Natural killer cell (primary cell): ENCODE results near the gene ZXDC. TPM values are rescaled to one million over a fixed set of nuclear protein-coding genes. Genes with fewer than 3 reads are reported as not detected.
A peak's percentile ranks its signal among the peaks of the same experiment; 100 is the strongest.

Source experiments
- ATAC-seq, 3 donors: fragments of 150-1000 bp in 2 of 3; fragments of 200-7000 bp in 1 of 3; cut with Tn5 transposase; 1 replicate in 1 of 3; 2 replicates in 2 of 3; pipeline ENCODE4 v1.10.0; 2021; ENCODE audit warnings: mild to moderate bottlenecking in 2 of 3, moderate library complexity in 2 of 3
- DNase-seq, 2 donors: peaks; one replicate each; pipeline versions ENCODE4 v3.0.0 to v3.0.0-alpha.2; 2013 to 2021; ENCODE audit warnings: mixed read lengths in 1 of 2
- H3K27ac ChIP-seq: one replicate; pipeline ENCODE4 v1.5.1; 2013; ENCODE audit warnings: mild to moderate bottlenecking, low read length
- H3K27me3 ChIP-seq: one replicate; pipeline ENCODE4 v1.6.1; 2013; ENCODE audit warnings: low read length; ENCODE audit not compliant: control insufficient read depth, insufficient read depth
- H3K36me3 ChIP-seq: one replicate; pipeline ENCODE4 v1.6.1; 2013; ENCODE audit warnings: low read length; ENCODE audit not compliant: control insufficient read depth, insufficient read depth
- H3K4me1 ChIP-seq: one replicate; pipeline ENCODE4 v1.6.1; 2013; ENCODE audit warnings: low read length; ENCODE audit not compliant: control insufficient read depth, insufficient read depth
- H3K4me3 ChIP-seq: one replicate; pipeline ENCODE4 v1.5.1; 2013; ENCODE audit warnings: low read length
- H3K9me3 ChIP-seq: one replicate; pipeline ENCODE4 v1.6.1; 2013; ENCODE audit warnings: low read length; ENCODE audit not compliant: control insufficient read depth, insufficient read depth
- H3K27ac Mint-ChIP-seq, 2 donors: one replicate each; pipeline ENCODE4 v1.8.0; 2022; ENCODE audit warnings: mild to moderate bottlenecking in 2 of 2, mixed read lengths in 2 of 2, moderate library complexity in 1 of 2
- H3K27me3 Mint-ChIP-seq, 2 donors: one replicate each; pipeline ENCODE4 v1.8.0; 2022; ENCODE audit warnings: low read depth in 2 of 2, mixed read lengths in 2 of 2
- H3K36me3 Mint-ChIP-seq: one replicate; pipeline ENCODE4 v1.8.0; 2022; ENCODE audit warnings: mixed read lengths
- H3K4me1 Mint-ChIP-seq, 2 donors: one replicate each; pipeline ENCODE4 v1.8.0; 2022; ENCODE audit warnings: mixed read lengths in 2 of 2
- H3K4me3 Mint-ChIP-seq: one replicate; pipeline ENCODE4 v1.8.0; 2022; ENCODE audit warnings: mild to moderate bottlenecking, moderate library complexity, mixed read lengths
- H3K9me3 Mint-ChIP-seq, 2 donors: one replicate each; pipeline ENCODE4 v1.8.0; 2022; ENCODE audit warnings: mixed read lengths in 2 of 2
- WGBS: methylation state at CpG from one replicate; pipeline ENCODE4 v1.1.7; 2013; ENCODE audit warnings: missing lambda C conversion rate; ENCODE audit not compliant: insufficient coverage; 5-methylcytosine and 5-hydroxymethylcytosine counted together
- intact Hi-C: fragments of 100-400 bp; cut with micrococcal nuclease; formaldehyde crosslinking; loops from one replicate; pipeline ENCODE4 v1.14.2; 2022
- total RNA-seq, 4 donors: library from RNA; stranded (reverse); fragments of 120-200 nt in 1 of 4; gene quantifications; one replicate each; pipeline versions ENCODE4 v1.2.3 to v1.2.4, GENCODE V29; 2013 to 2022
- TF ChIP-seq, protein P1 (sequence below): fragments of 200-600 bp; IDR thresholded peaks from one replicate; pipeline ENCODE4 v1.8.0; 2022; ENCODE audit warnings: antibody characterized with exemption

Gene ZXDC
- total RNA-seq, 3 donors from 2014 or later (not counting 1 experiment from before 2014, with no cell fraction given) = 56.1 to 70.2 (median 68.4) TPM

DNA sequence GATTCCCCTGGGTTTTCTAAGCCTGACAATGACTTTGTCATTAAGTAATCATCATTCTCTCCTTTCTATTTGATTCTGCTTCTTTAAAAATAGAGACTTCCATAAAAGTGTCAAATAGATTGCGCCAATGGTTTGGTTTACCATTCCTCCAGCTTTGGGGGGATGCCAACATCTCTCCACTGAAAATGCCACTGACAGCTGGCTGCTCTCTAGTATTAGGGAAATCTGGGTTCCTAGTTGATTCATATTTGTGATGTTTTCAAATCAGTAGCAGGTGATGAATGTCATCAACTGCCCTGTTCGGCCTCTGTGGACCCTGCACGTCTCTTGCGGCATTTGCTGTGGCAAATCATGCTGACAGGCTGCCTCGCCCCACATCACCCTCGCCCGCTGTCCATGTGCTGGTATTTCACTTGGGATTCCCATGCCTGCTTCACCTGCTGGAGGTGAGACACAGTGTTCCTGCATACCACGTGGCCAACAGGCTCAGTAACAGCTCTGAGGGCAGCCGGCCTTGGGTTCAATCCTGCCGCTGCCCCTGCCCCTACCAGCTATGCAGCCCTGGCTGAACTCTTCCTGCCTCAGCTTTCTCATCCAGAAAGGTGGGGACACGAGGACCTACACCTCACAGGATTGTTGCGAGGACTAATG lies 28.1 kb downstream of the ZXDC start:
- no peaks in the 10 kb centered on the region for H3K27me3 Mint-ChIP-seq
- no peak overlapping the region for H3K27ac ChIP-seq
- DNase-seq = no peak
- intact Hi-C loops = no loop called here
- WGBS = 85% methylated on average over 12 of the region's 12 CpGs
- H3K9me3 ChIP-seq = no peaks in the 10 kb centered on the region
- TF ChIP-seq, protein P1, sequence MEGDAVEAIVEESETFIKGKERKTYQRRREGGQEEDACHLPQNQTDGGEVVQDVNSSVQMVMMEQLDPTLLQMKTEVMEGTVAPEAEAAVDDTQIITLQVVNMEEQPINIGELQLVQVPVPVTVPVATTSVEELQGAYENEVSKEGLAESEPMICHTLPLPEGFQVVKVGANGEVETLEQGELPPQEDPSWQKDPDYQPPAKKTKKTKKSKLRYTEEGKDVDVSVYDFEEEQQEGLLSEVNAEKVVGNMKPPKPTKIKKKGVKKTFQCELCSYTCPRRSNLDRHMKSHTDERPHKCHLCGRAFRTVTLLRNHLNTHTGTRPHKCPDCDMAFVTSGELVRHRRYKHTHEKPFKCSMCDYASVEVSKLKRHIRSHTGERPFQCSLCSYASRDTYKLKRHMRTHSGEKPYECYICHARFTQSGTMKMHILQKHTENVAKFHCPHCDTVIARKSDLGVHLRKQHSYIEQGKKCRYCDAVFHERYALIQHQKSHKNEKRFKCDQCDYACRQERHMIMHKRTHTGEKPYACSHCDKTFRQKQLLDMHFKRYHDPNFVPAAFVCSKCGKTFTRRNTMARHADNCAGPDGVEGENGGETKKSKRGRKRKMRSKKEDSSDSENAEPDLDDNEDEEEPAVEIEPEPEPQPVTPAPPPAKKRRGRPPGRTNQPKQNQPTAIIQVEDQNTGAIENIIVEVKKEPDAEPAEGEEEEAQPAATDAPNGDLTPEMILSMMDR = no peak
- no peaks in the 10 kb centered on the region for H3K27me3 ChIP-seq
- no peaks in the 10 kb centered on the region for H3K36me3 Mint-ChIP-seq
- no peak overlapping the region for H3K4me3 Mint-ChIP-seq
- no peaks in the 10 kb centered on the region for H3K4me1 ChIP-seq
- H3K4me1 Mint-ChIP-seq = peaks cover 7 to 22% of the 10 kb centered on the region in 2 donors
- H3K9me3 Mint-ChIP-seq = no peaks in the 10 kb centered on the region
- H3K27ac Mint-ChIP-seq = peak overlapping the region in 1 of 2 donors; percentile 18
- H3K36me3 ChIP-seq = peaks cover 33% of the 10 kb centered on the region
- ATAC-seq = no peak
- no peak overlapping the region for H3K4me3 ChIP-seq

DNA sequence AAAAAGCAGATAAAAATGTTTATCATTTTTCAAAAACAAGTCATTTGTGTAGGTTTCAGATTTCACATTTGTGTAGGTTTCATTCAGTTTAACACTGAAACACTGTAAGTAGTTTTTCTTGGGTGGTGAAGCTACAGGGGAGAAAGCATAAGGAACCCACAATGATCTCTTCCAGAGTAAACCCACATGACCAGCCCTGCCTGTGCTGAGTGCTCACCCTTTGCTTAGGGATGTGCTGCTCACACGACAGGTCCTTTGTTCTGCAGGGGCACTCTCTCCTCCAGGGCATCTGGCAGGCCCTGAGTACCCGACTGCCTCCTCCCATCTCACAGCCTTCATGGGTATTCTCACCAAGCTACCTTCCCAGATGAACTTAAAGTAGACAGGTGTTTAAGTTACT lies 28.9 kb downstream of the ZXDC start:
- TF ChIP-seq, protein P1 = no peak
- DNase-seq (no peak), ATAC-seq (no peak)
- Histone ChIP-seq H3K4me3 (no peak overlapping the region), H3K4me1 (no peaks in the 10 kb centered on the region), H3K9me3 (no peaks in the 10 kb centered on the region), H3K36me3 (peaks cover 25% of the 10 kb centered on the region), H3K27me3 (no peaks in the 10 kb centered on the region), H3K27ac (no peak overlapping the region)
- H3K4me1 Mint-ChIP-seq = peaks cover 7 to 19% of the 10 kb centered on the region in 2 donors
- intact Hi-C loops = no loop called here
- no peaks in the 10 kb centered on the region for H3K27me3 Mint-ChIP-seq
- no peak overlapping the region for H3K4me3 Mint-ChIP-seq
- WGBS = 86% methylated on average over 2 of the region's 2 CpGs
- no peak overlapping the region for H3K27ac Mint-ChIP-seq
- no peaks in the 10 kb centered on the region for H3K9me3 Mint-ChIP-seq
- H3K36me3 Mint-ChIP-seq = no peaks in the 10 kb centered on the region

DNA sequence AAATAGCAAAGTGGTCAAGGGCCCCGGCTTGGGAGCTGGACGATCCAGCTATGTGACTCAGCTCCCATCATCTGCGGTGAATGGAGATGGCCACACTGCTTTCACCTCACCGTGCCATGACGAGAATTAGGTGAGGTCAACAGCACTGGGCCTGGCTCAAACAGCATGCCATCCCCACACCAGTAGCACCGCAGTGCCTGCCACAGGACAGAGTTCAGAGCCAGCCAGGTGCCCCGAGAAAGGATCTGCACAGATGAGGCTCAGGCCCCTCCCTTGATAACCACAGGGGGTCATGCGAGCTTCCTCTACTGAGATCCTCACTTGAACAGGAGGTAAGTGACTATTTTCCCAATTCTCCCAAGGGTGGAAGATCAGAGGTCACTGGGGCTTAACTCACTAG lies 29.4 kb downstream of the ZXDC start:
- peaks cover 7 to 14% of the 10 kb centered on the region in 2 donors for H3K4me1 Mint-ChIP-seq
- no peaks in the 10 kb centered on the region for H3K27me3 ChIP-seq
- no peak overlapping the region for H3K4me3 Mint-ChIP-seq
- H3K9me3 ChIP-seq = no peaks in the 10 kb centered on the region
- no peak overlapping the region for H3K27ac ChIP-seq
- H3K4me3 ChIP-seq = no peak overlapping the region
- TF ChIP-seq, protein P1 = no peak
- 97% methylated on average over 7 of the region's 8 CpGs for WGBS
- ATAC-seq = no peak
- DNase-seq = no peak
- no peaks in the 10 kb centered on the region for H3K4me1 ChIP-seq
- no peaks in the 10 kb centered on the region for H3K9me3 Mint-ChIP-seq
- H3K36me3 ChIP-seq = peaks cover 25% of the 10 kb centered on the region
- H3K27ac Mint-ChIP-seq = no peak overlapping the region
- H3K36me3 Mint-ChIP-seq = no peaks in the 10 kb centered on the region
- intact Hi-C loops = no loop called here
- no peaks in the 10 kb centered on the region for H3K27me3 Mint-ChIP-seq

DNA sequence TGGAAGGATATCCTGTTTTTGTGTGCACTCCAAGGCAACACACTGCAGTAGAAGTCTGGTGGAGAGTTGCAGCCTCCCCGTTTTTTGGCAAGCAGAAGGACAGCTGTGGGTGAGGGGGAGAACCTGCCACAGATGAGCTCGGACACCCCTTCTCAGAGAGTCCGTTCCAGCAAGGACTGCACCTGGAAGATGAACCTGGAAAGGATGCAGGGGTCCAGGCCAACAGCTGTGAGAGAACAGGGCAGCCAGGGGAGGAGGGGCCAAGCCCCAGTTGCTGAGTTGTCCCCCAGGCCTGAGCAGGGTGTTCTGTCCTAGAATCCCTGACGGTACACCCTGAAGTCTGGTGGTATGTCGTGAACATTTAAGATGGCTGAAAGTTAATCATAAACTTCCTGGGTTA lies 30.2 kb downstream of the ZXDC start:
- H3K36me3 ChIP-seq = peaks cover 20% of the 10 kb centered on the region
- DNase-seq = no peak
- intact Hi-C loops = no loop called here

More for the DNA sequence above, 30.2 kb downstream of the ZXDC start:
- Mint-ChIP-seq H3K36me3 (no peaks in the 10 kb centered on the region), H3K4me3 (no peak overlapping the region), H3K27ac (no peak overlapping the region), H3K4me1 (peaks cover 7 to 9% of the 10 kb centered on the region in 2 donors), H3K9me3 (no peaks in the 10 kb centered on the region), H3K27me3 (no peaks in the 10 kb centered on the region)
- 95% methylated on average over 5 of the region's 5 CpGs for WGBS
- Histone ChIP-seq H3K27ac (no peak overlapping the region), H3K4me1 (no peaks in the 10 kb centered on the region), H3K27me3 (no peaks in the 10 kb centered on the region), H3K9me3 (no peaks in the 10 kb centered on the region), H3K4me3 (no peak overlapping the region)
- no peak for ATAC-seq
- TF ChIP-seq, protein P1 = no peak
